ENCODE measurements around the gene HOXB7. TPM values are rescaled to one million over a fixed set of nuclear protein-coding genes. Genes with fewer than 3 reads are reported as not detected.

Gene HOXB7
- total RNA-seq, 1 donor from 2014 or later = 0.64 TPM

GRCh38 chr17:48619826-48620449 lies 9.1 kb upstream of the HOXB7 start:
- peaks cover 3% of the 10 kb centered on the region for H3K4me1 Mint-ChIP-seq (ENCODE audit: low read depth, unreplicated experiment)
- H3K9me3 Mint-ChIP-seq (ENCODE audit: unreplicated experiment) = peaks cover 16% of the 10 kb centered on the region
- H3K36me3 Mint-ChIP-seq (ENCODE audit: unreplicated experiment) = no peaks in the 10 kb centered on the region
- TF ChIP-seq CTCF (IDR thresholded peaks at IDR 0.05; ENCODE audit: partially characterized antibody, unreplicated experiment) = no peak
- peaks cover 55% of the 10 kb centered on the region for H3K27me3 Mint-ChIP-seq (ENCODE audit: unreplicated experiment)
- no peak overlapping the region for H3K27ac Mint-ChIP-seq (ENCODE audit: unreplicated experiment)
- DNase-seq = no peak
- peak overlapping the region; percentile 68 for H3K4me3 Mint-ChIP-seq (ENCODE audit: unreplicated experiment)

GRCh38 chr17:48618256-48618896 lies 7.6 kb upstream of the HOXB7 start:
- Mint-ChIP-seq H3K4me1 (ENCODE audit: low read depth, unreplicated experiment) (peaks cover 4% of the 10 kb centered on the region), H3K27me3 (ENCODE audit: unreplicated experiment) (peaks cover 58% of the 10 kb centered on the region), H3K4me3 (ENCODE audit: unreplicated experiment) (peak overlapping the region; percentile 65), H3K9me3 (ENCODE audit: unreplicated experiment) (peaks cover 14% of the 10 kb centered on the region), H3K27ac (ENCODE audit: unreplicated experiment) (no peak overlapping the region), H3K36me3 (ENCODE audit: unreplicated experiment) (no peaks in the 10 kb centered on the region)
- DNase-seq = peak; percentile 88
- TF ChIP-seq CTCF (IDR thresholded peaks at IDR 0.05; ENCODE audit: partially characterized antibody, unreplicated experiment) = peak; percentile 97

- no peak overlapping the region for H3K27ac Mint-ChIP-seq (ENCODE audit: unreplicated experiment)
- peaks cover 12% of the 10 kb centered on the region for H3K9me3 Mint-ChIP-seq (ENCODE audit: unreplicated experiment)
- H3K4me3 Mint-ChIP-seq (ENCODE audit: unreplicated experiment) = no peak overlapping the region
- peaks cover 6% of the 10 kb centered on the region for H3K4me1 Mint-ChIP-seq (ENCODE audit: low read depth, unreplicated experiment)
- H3K27me3 Mint-ChIP-seq (ENCODE audit: unreplicated experiment) = peaks cover 59% of the 10 kb centered on the region
- no peak for TF ChIP-seq CTCF (IDR thresholded peaks at IDR 0.05; ENCODE audit: partially characterized antibody, unreplicated experiment)
- DNase-seq = no peak
- H3K36me3 Mint-ChIP-seq (ENCODE audit: unreplicated experiment) = no peaks in the 10 kb centered on the region
Observed at GRCh38 chr17:48617471-48618255, 6.8 kb upstream of the HOXB7 start.

- peaks cover 6% of the 10 kb centered on the region for H3K4me1 Mint-ChIP-seq (ENCODE audit: low read depth, unreplicated experiment)
- H3K4me3 Mint-ChIP-seq (ENCODE audit: unreplicated experiment) = no peak overlapping the region
- no peak for TF ChIP-seq CTCF (IDR thresholded peaks at IDR 0.05; ENCODE audit: partially characterized antibody, unreplicated experiment)
- no peaks in the 10 kb centered on the region for H3K36me3 Mint-ChIP-seq (ENCODE audit: unreplicated experiment)
- DNase-seq = no peak
- no peak overlapping the region for H3K27ac Mint-ChIP-seq (ENCODE audit: unreplicated experiment)
- H3K9me3 Mint-ChIP-seq (ENCODE audit: unreplicated experiment) = peaks cover 12% of the 10 kb centered on the region
- H3K27me3 Mint-ChIP-seq (ENCODE audit: unreplicated experiment) = peaks cover 58% of the 10 kb centered on the region
Observed at GRCh38 chr17:48616717-48617470, 6.1 kb upstream of the HOXB7 start.
